Stimulated activated CD4-positive, alpha-beta T cell treated with anti-CD3 and anti-CD28 coated beads, Interleukin-1b, Interleukin-23, amount 100 ng/mL, for 48 hours (primary cell): Measurements from ENCODE around the gene SLC17A5.
"Not testable (repeated sequence)": the region's sequence is repeated elsewhere in the genome, so short reads cannot be mapped to it uniquely, and the experiment has no call there.

Experiments used
- DNase-seq: peaks from one replicate; pipeline ENCODE4 v3.0.0-alpha.2; 2020

The SLC17A5 gene

GRCh38 chr6:73665686-73666319 is 12.0 kb upstream of the SLC17A5 start:
- DNase-seq, result no peak

- DNase-seq, result no peak
Measured at GRCh38 chr6:73664701-73665100, 10.9 kb upstream of the SLC17A5 start.

- DNase-seq, result peak; percentile 7
Measured at GRCh38 chr6:73657201-73657600, 3.4 kb upstream of the SLC17A5 start.

- no peak for DNase-seq
Measured at GRCh38 chr6:73656531-73657145, 2.8 kb upstream of the SLC17A5 start.

- DNase-seq, result no peak
Measured at GRCh38 chr6:73655341-73655917, 1.6 kb upstream of the SLC17A5 start.

- DNase-seq, result peak; percentile 69
Measured at GRCh38 chr6:73652637-73653570, 888 bp downstream of the SLC17A5 start.

GRCh38 chr6:73649783-73650182 is 4.0 kb downstream of the SLC17A5 start:
- DNase-seq, result no peak

GRCh38 chr6:73648166-73648565 is 5.6 kb downstream of the SLC17A5 start:
- DNase-seq, result no peak

- no peak for DNase-seq
Measured at GRCh38 chr6:73644941-73645591, 8.7 kb downstream of the SLC17A5 start.

- DNase-seq, result no peak
Measured at GRCh38 chr6:73644030-73644429, 9.8 kb downstream of the SLC17A5 start.

GRCh38 chr6:73642530-73642929 is 11.3 kb downstream of the SLC17A5 start:
- no peak for DNase-seq

GRCh38 chr6:73640179-73640750 is 13.5 kb downstream of the SLC17A5 start:
- no peak for DNase-seq

- no peak for DNase-seq
Measured at GRCh38 chr6:73639040-73639439, 14.8 kb downstream of the SLC17A5 start.

GRCh38 chr6:73637404-73637803 is 16.4 kb downstream of the SLC17A5 start:
- DNase-seq, result no peak

- DNase-seq, result no peak
Measured at GRCh38 chr6:73636048-73636447, 17.7 kb downstream of the SLC17A5 start.

- DNase-seq, result no peak
Measured at GRCh38 chr6:73632346-73632745, 21.4 kb downstream of the SLC17A5 start.

GRCh38 chr6:73631849-73632248 is 21.9 kb downstream of the SLC17A5 start:
- DNase-seq, result no peak

- DNase-seq, result no peak
Measured at GRCh38 chr6:73630401-73630800, 23.4 kb downstream of the SLC17A5 start.

GRCh38 chr6:73624896-73625295 is 28.9 kb downstream of the SLC17A5 start:
- no peak for DNase-seq

- not testable (repeated sequence) for DNase-seq
Measured at GRCh38 chr6:73623480-73623879, 30.3 kb downstream of the SLC17A5 start.

GRCh38 chr6:73618082-73618481 is 35.7 kb downstream of the SLC17A5 start:
- DNase-seq, result not testable (repeated sequence)

- no peak for DNase-seq
Measured at GRCh38 chr6:73614802-73615201, 39.0 kb downstream of the SLC17A5 start.
